ENCODE data around the gene SLC6A1. TPM values are rescaled to one million over a fixed set of nuclear protein-coding genes. Genes with fewer than 3 reads are reported as not detected.

The SLC6A1 gene
- total RNA-seq, 2 experiments from 2014 or later = not detected

DNA sequence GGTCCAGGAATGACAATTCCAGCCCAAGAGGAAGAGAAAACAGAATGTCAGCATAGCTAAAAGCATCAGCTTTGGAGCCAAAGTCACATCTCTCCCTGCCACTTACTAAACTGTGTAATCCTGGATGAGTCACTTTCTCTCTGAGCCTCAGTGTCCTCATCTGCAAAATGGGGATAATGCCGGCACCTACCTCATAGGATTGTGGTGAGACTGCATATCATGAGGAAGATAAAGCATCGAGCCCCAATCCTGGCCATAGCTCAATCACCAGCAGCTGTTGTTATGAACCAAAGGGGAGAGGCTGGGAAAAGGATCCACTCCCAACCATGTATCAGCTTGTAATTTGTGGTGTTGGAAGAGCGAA is 9.1 kb downstream of the SLC6A1 start:
- intact Hi-C loops (cut with DNase I, micrococcal nuclease) = no loop called here
- DNase-seq = no peak
- Mint-ChIP-seq H3K9me3 (no peaks in the 10 kb centered on the region), H3K27me3 (peaks cover 49% of the 10 kb centered on the region), H3K4me1 (ENCODE audit: low read depth) (no peaks in the 10 kb centered on the region), H3K27ac (no peak overlapping the region), H3K36me3 (ENCODE audit: low read depth) (no peaks in the 10 kb centered on the region), H3K4me3 (no peak overlapping the region)
- TF ChIP-seq, protein P1, sequence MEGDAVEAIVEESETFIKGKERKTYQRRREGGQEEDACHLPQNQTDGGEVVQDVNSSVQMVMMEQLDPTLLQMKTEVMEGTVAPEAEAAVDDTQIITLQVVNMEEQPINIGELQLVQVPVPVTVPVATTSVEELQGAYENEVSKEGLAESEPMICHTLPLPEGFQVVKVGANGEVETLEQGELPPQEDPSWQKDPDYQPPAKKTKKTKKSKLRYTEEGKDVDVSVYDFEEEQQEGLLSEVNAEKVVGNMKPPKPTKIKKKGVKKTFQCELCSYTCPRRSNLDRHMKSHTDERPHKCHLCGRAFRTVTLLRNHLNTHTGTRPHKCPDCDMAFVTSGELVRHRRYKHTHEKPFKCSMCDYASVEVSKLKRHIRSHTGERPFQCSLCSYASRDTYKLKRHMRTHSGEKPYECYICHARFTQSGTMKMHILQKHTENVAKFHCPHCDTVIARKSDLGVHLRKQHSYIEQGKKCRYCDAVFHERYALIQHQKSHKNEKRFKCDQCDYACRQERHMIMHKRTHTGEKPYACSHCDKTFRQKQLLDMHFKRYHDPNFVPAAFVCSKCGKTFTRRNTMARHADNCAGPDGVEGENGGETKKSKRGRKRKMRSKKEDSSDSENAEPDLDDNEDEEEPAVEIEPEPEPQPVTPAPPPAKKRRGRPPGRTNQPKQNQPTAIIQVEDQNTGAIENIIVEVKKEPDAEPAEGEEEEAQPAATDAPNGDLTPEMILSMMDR (IDR thresholded peaks at IDR 0.05) = no peak
- no peaks in the 10 kb centered on the region for H3K4me1 ChIP-seq (ENCODE audit: insufficient read depth, low read length)
- H3K9me3 ChIP-seq (ENCODE audit: control insufficient read depth in 1 of 2, insufficient read depth in 1 of 2, low read length in 2 of 2) = peaks cover 0 to 4% of the 10 kb centered on the region in 2 experiments
- no peak for ATAC-seq (ENCODE audit: poor library complexity)
- no peaks in the 10 kb centered on the region for H3K36me3 ChIP-seq (ENCODE audit: insufficient read depth, low read length)
- ChIA-PET CTCF (no interaction called here), POLR2A (no interaction called here)
- peaks cover 0 to 5% of the 10 kb centered on the region in 2 experiments for H3K27me3 ChIP-seq (ENCODE audit: control insufficient read depth in 1 of 2, insufficient read depth in 2 of 2, low read length in 2 of 2)
- no peak overlapping the region for H3K4me3 ChIP-seq (ENCODE audit: low read length)
- no peak overlapping the region for H3K27ac ChIP-seq (ENCODE audit: low read depth in 1 of 2, low read length in 2 of 2)

DNA sequence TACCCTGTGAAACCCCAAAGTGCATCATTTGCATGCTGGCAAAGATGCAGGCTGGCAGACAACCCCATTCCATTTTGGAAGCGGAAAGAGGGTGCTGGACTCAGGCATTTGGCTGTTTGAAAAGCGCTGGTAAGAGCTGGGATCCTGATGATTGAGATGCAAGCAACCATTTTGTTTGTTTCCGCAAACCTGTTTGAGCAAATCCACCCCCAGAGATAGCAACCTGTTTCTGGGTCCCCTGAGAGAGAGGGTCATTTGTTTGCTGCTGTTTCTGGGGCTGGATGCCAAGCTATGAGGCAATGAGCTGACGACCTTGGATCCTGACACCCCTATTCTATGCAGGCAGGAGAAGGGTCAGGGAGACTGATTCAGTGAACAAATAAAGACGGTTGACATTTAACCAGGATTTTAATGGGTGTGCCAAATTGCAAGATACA is 9.8 kb downstream of the SLC6A1 start:
- CTCF ChIA-PET = no interaction called here
- Histone ChIP-seq H3K27me3 (ENCODE audit: control insufficient read depth in 1 of 2, insufficient read depth in 2 of 2, low read length in 2 of 2) (peaks cover 0 to 5% of the 10 kb centered on the region in 2 experiments), H3K9me3 (ENCODE audit: control insufficient read depth in 1 of 2, insufficient read depth in 1 of 2, low read length in 2 of 2) (peaks cover 0 to 4% of the 10 kb centered on the region in 2 experiments), H3K36me3 (ENCODE audit: insufficient read depth, low read length) (no peaks in the 10 kb centered on the region), H3K27ac (ENCODE audit: low read depth in 1 of 2, low read length in 2 of 2) (no peak overlapping the region), H3K4me1 (ENCODE audit: insufficient read depth, low read length) (no peaks in the 10 kb centered on the region), H3K4me3 (ENCODE audit: low read length) (no peak overlapping the region)
- TF ChIP-seq, protein P1 (IDR thresholded peaks at IDR 0.05) = no peak
- no peaks in the 10 kb centered on the region for H3K36me3 Mint-ChIP-seq (ENCODE audit: low read depth)
- ATAC-seq (ENCODE audit: poor library complexity) (no peak), DNase-seq (no peak)
- intact Hi-C loops (cut with DNase I, micrococcal nuclease) = no loop called here
- POLR2A ChIA-PET = no interaction called here
- H3K4me1 Mint-ChIP-seq (ENCODE audit: low read depth) = no peaks in the 10 kb centered on the region
- peaks cover 41% of the 10 kb centered on the region for H3K27me3 Mint-ChIP-seq
- no peaks in the 10 kb centered on the region for H3K9me3 Mint-ChIP-seq
- no peak overlapping the region for H3K4me3 Mint-ChIP-seq
- H3K27ac Mint-ChIP-seq = no peak overlapping the region

DNA sequence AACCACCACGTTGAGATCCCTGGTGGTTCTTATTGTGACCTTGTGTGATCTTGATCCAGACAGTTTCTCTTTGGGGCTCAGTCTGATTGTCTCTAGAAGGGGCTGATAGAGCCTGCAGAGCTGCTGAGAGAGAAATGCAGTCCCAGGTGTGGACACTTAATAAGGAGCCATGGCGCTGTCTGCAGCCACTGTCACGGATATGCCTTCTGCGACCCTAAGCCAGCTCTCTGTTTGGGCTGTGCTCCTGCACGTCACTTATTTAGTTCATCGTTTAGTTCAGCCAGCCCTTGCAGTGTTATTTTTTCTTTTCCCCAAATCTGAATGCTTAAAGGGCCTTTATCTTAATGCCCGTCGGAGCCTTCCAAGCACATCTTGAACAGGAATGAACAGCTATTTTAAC is 12.0 kb downstream of the SLC6A1 start:
- intact Hi-C loops (cut with DNase I, micrococcal nuclease) = no loop called here
- peaks cover 24% of the 10 kb centered on the region for H3K27me3 Mint-ChIP-seq

More for the DNA sequence above, 12.0 kb downstream of the SLC6A1 start:
- ChIA-PET POLR2A (no interaction called here), CTCF (no interaction called here)
- DNase-seq (no peak), ATAC-seq (ENCODE audit: poor library complexity) (no peak)
- TF ChIP-seq, protein P1 (IDR thresholded peaks at IDR 0.05) = no peak
- H3K9me3 Mint-ChIP-seq = no peaks in the 10 kb centered on the region
- H3K4me1 Mint-ChIP-seq (ENCODE audit: low read depth) = no peaks in the 10 kb centered on the region
- Histone ChIP-seq H3K4me1 (ENCODE audit: insufficient read depth, low read length) (no peaks in the 10 kb centered on the region), H3K9me3 (ENCODE audit: control insufficient read depth in 1 of 2, insufficient read depth in 1 of 2, low read length in 2 of 2) (peaks cover 0 to 4% of the 10 kb centered on the region in 2 experiments), H3K4me3 (ENCODE audit: low read length) (no peak overlapping the region), H3K27me3 (ENCODE audit: control insufficient read depth in 1 of 2, insufficient read depth in 2 of 2, low read length in 2 of 2) (peaks cover 0 to 5% of the 10 kb centered on the region in 2 experiments), H3K27ac (ENCODE audit: low read depth in 1 of 2, low read length in 2 of 2) (no peak overlapping the region), H3K36me3 (ENCODE audit: insufficient read depth, low read length) (no peaks in the 10 kb centered on the region)
- H3K27ac Mint-ChIP-seq = no peak overlapping the region
- H3K36me3 Mint-ChIP-seq (ENCODE audit: low read depth) = no peaks in the 10 kb centered on the region
- H3K4me3 Mint-ChIP-seq = no peak overlapping the region

All from CD4-positive, alpha-beta T cell (primary cell).